Calu3 (cell line): ENCODE results near the gene APOL5. TPM values are rescaled to one million over a fixed set of nuclear protein-coding genes. Genes with fewer than 3 reads are reported as not detected.

ENCODE experiments used
- BruUV-seq: library from RNA; stranded (reverse); fragments of 400-500 nt; replicated peaks from 2 replicates; lab custom pipeline; 2021; lab: Mats Ljungman, UMichigan
- CTCF ChIA-PET: fragments of 300-600 bp; sonication (Branson Sonifier 250); formaldehyde crosslinking; loops from one replicate; lab custom pipeline; 2022; ENCODE audit warnings: antibody characterized with exemption; lab: Charles Lee
- DNase-seq: peaks from one replicate; pipeline ENCODE4 v3.0.0; 2022
- H3K27ac Mint-ChIP-seq: one replicate; pipeline ENCODE4 v1.8.0; 2022; ENCODE audit warnings: mixed read lengths; ENCODE audit not compliant: unreplicated experiment
- H3K27me3 Mint-ChIP-seq: one replicate; pipeline ENCODE4 v1.8.0; 2022; ENCODE audit warnings: mixed read lengths; ENCODE audit not compliant: unreplicated experiment
- H3K36me3 Mint-ChIP-seq: one replicate; pipeline ENCODE4 v1.8.0; 2022; ENCODE audit warnings: mild to moderate bottlenecking, moderate library complexity, mixed read lengths; ENCODE audit not compliant: insufficient read depth, unreplicated experiment
- H3K4me1 Mint-ChIP-seq: one replicate; pipeline ENCODE4 v1.8.0; 2022; ENCODE audit warnings: mild to moderate bottlenecking, low read depth, mixed read lengths; ENCODE audit not compliant: unreplicated experiment
- H3K4me3 Mint-ChIP-seq: one replicate; pipeline ENCODE4 v1.8.0; 2022; ENCODE audit warnings: mild to moderate bottlenecking, low read depth, moderate library complexity, mixed read lengths; ENCODE audit not compliant: unreplicated experiment
- H3K9me3 Mint-ChIP-seq: one replicate; pipeline ENCODE4 v1.8.0; 2022; ENCODE audit warnings: low read depth, mixed read lengths; ENCODE audit not compliant: unreplicated experiment
- CTCF ChIP-seq: fragments of 200-600 bp; IDR thresholded peaks from one replicate; pipeline ENCODE4 v1.8.0; 2022; ENCODE audit warnings: antibody characterized with exemption; ENCODE audit not compliant: unreplicated experiment
- intact Hi-C: fragments of 100-400 bp; cut with micrococcal nuclease; formaldehyde crosslinking; loops from one replicate; pipeline ENCODE4 v1.10.0; 2022; ENCODE audit not compliant: unreplicated experiment
- total RNA-seq: library from RNA; stranded (reverse); gene quantifications from 2 replicates; pipeline ENCODE4 v1.2.3, GENCODE V29; 2022

The APOL5 gene
- total RNA-seq, 1 experiment from 2014 or later: not detected

GRCh38 chr22:35685731-35686130 lies 31.9 kb upstream of the APOL5 start:
- H3K27ac Mint-ChIP-seq: no peak overlapping the region
- H3K9me3 Mint-ChIP-seq: no peaks in the 10 kb centered on the region
- no peak for DNase-seq
- H3K36me3 Mint-ChIP-seq: no peaks in the 10 kb centered on the region
- TF ChIP-seq CTCF: no peak
- no peaks in the 10 kb centered on the region for H3K4me1 Mint-ChIP-seq
- CTCF ChIA-PET: no interaction called here
- intact Hi-C loops: no loop called here
- no peak overlapping the region for H3K4me3 Mint-ChIP-seq
- BruUV-seq: no TSS peak
- H3K27me3 Mint-ChIP-seq: peaks cover 33% of the 10 kb centered on the region

GRCh38 chr22:35686298-35686697 lies 31.4 kb upstream of the APOL5 start:
- no peak overlapping the region for H3K4me3 Mint-ChIP-seq
- CTCF ChIA-PET: no interaction called here
- no peaks in the 10 kb centered on the region for H3K4me1 Mint-ChIP-seq
- no peaks in the 10 kb centered on the region for H3K9me3 Mint-ChIP-seq
- TF ChIP-seq CTCF: no peak
- DNase-seq: no peak
- H3K27me3 Mint-ChIP-seq: peaks cover 35% of the 10 kb centered on the region
- BruUV-seq: no TSS peak
- H3K27ac Mint-ChIP-seq: no peak overlapping the region
- H3K36me3 Mint-ChIP-seq: no peaks in the 10 kb centered on the region
- intact Hi-C loops: no loop called here

- Mint-ChIP-seq H3K27ac (no peak overlapping the region), H3K9me3 (no peaks in the 10 kb centered on the region), H3K36me3 (no peaks in the 10 kb centered on the region), H3K4me3 (no peak overlapping the region), H3K4me1 (no peaks in the 10 kb centered on the region), H3K27me3 (peaks cover 35% of the 10 kb centered on the region)
- no peak for DNase-seq
- no TSS peak for BruUV-seq
- TF ChIP-seq CTCF: no peak
- CTCF ChIA-PET: no interaction called here
- intact Hi-C loops: no loop called here
Observed at GRCh38 chr22:35687461-35687860, 30.2 kb upstream of the APOL5 start.

- BruUV-seq: no TSS peak
- no peak for TF ChIP-seq CTCF
- Mint-ChIP-seq H3K36me3 (no peaks in the 10 kb centered on the region), H3K27ac (no peak overlapping the region), H3K4me1 (no peaks in the 10 kb centered on the region), H3K4me3 (no peak overlapping the region), H3K9me3 (no peaks in the 10 kb centered on the region), H3K27me3 (peaks cover 20% of the 10 kb centered on the region)
- CTCF ChIA-PET: no interaction called here
- no peak for DNase-seq
- intact Hi-C loops: no loop called here
Observed at GRCh38 chr22:35688913-35689675, 28.6 kb upstream of the APOL5 start.
